Measurements from ENCODE around the gene POSTN.

DNA sequence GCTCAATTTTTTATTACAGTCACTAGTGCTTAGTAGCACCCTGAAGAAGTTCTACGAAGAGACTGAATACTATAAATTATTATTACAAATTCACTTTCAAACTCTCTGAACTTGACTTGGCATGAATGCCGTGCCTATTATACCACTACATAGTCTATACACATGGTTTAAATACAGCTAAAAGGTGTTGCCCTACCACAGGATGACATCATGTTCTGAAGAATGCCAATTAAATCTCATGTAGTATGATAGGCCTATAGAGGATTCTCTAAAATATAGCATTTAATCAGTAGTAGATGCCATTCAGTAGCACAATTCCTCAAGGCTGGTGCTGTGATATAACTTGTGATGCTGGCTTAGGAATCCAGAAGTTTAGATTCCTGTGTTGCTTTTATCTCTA, 16.7 kb upstream of the POSTN start:
- TF ChIP-seq POLR2A (IDR thresholded peaks at IDR 0.05; ENCODE audit: low read depth, low read length) = no peak
- no peak for TF ChIP-seq BHLHE40 (IDR thresholded peaks at IDR 0.05; ENCODE audit: low read depth, low read length)
- TF ChIP-seq, protein P1, sequence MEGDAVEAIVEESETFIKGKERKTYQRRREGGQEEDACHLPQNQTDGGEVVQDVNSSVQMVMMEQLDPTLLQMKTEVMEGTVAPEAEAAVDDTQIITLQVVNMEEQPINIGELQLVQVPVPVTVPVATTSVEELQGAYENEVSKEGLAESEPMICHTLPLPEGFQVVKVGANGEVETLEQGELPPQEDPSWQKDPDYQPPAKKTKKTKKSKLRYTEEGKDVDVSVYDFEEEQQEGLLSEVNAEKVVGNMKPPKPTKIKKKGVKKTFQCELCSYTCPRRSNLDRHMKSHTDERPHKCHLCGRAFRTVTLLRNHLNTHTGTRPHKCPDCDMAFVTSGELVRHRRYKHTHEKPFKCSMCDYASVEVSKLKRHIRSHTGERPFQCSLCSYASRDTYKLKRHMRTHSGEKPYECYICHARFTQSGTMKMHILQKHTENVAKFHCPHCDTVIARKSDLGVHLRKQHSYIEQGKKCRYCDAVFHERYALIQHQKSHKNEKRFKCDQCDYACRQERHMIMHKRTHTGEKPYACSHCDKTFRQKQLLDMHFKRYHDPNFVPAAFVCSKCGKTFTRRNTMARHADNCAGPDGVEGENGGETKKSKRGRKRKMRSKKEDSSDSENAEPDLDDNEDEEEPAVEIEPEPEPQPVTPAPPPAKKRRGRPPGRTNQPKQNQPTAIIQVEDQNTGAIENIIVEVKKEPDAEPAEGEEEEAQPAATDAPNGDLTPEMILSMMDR (conservative IDR thresholded peaks at IDR 0.05; ENCODE audit: low read depth, low read length) = no peak
- TF ChIP-seq SMC3 (IDR thresholded peaks at IDR 0.05; ENCODE audit: low read depth, low read length) = no peak
- no peak for TF ChIP-seq RAD21 (IDR thresholded peaks at IDR 0.05; ENCODE audit: low read length)
